Tibial nerve (tissue), 4 donors: Measurements from ENCODE around the gene SLCO3A1.

Source experiments
- CTCF ChIP-seq, 5 experiments: fragments of 200-600 bp in 3 of 5; fragments of 450-650 bp in 2 of 5; sonication (generic) in 3 of 5; IDR thresholded peaks; one replicate each; pipeline ENCODE4 v1.5.1; 2016 to 2019; ENCODE audit warnings: antibody characterized with exemption in 5 of 5, mild to moderate bottlenecking in 3 of 5, moderate library complexity in 2 of 5
- EP300 ChIP-seq, 2 donors: sonication (generic); formaldehyde crosslinking; IDR thresholded peaks; one replicate each; pipeline ENCODE4 v1.6.1; 2017; ENCODE audit warnings: antibody characterized with exemption in 2 of 2, mild to moderate bottlenecking in 1 of 2
- POLR2A ChIP-seq, 2 donors: fragments of 450-650 bp; IDR thresholded peaks; one replicate each; pipeline ENCODE4 v1.6.1; 2017; ENCODE audit warnings: antibody characterized with exemption in 2 of 2, mild to moderate bottlenecking in 2 of 2, moderate library complexity in 2 of 2

- TF ChIP-seq POLR2A (IDR thresholded peaks at IDR 0.05) (no peak), CTCF (IDR thresholded peaks at IDR 0.05) (no peak), EP300 (IDR thresholded peaks at IDR 0.05) (no peak)
Measured at GRCh38 chr15:92102395-92102755, 248.9 kb downstream of the SLCO3A1 start.
